Stomach smooth muscle (tissue), 2 donors: Measurements from ENCODE around the gene ETFA.
A peak's percentile ranks its signal among the peaks of the same experiment; 100 is the strongest.
"Not testable (repeated sequence)": the region's sequence is repeated elsewhere in the genome, so short reads cannot be mapped to it uniquely, and the experiment has no call there.

Experiments
- H3K27ac ChIP-seq: one replicate; pipeline ENCODE4 v1.7.0; 2013; ENCODE audit warnings: mild to moderate bottlenecking, low read length, inconsistent platforms
- H3K27me3 ChIP-seq, 2 donors: one replicate each; pipeline ENCODE4 v1.7.0; 2013; ENCODE audit warnings: low read length in 2 of 2; ENCODE audit not compliant: insufficient read depth in 2 of 2, control insufficient read depth in 1 of 2
- H3K36me3 ChIP-seq, 2 donors: one replicate each; pipeline ENCODE4 v1.7.0; 2013; ENCODE audit warnings: low read length in 2 of 2; ENCODE audit not compliant: control insufficient read depth in 2 of 2, insufficient read depth in 2 of 2
- H3K4me1 ChIP-seq: one replicate; pipeline ENCODE4 v1.7.0; 2013; ENCODE audit warnings: low read length; ENCODE audit not compliant: control insufficient read depth, insufficient read depth
- H3K4me3 ChIP-seq, 2 donors: one replicate each; pipeline ENCODE4 v1.7.0; 2013; ENCODE audit warnings: low read length in 2 of 2
- H3K9ac ChIP-seq, 2 donors: one replicate each; pipeline ENCODE4 v1.7.0; 2013; ENCODE audit warnings: low read length in 2 of 2, mild to moderate bottlenecking in 1 of 2
- H3K9me3 ChIP-seq, 2 donors: one replicate each; pipeline ENCODE4 v1.7.0; 2013; ENCODE audit warnings: low read length in 2 of 2; ENCODE audit not compliant: control insufficient read depth in 2 of 2
- donor health status: healthy.
- donor health status: Pancreatic carcinoma.

The ETFA gene

DNA sequence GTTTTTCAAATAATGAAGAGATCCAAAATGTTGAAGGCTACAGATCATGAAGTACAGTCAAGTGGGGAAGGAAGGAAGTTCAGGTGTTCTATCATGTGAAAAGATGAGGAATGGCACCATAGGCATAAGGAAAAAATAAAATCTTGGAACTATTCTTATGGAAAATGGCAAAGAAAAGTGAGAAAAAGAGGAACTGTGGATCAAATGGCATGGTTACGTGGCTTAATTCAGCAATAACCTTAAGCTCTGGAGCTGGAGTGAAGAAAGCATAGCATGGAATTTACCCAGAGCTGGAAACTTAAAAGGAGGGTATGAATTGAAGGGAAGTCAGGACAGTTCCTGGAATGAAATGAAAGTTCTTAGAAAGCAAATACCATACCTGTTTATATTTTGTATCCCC, 14.4 kb downstream of the ETFA start:
- Histone ChIP-seq H3K36me3 (no peaks in the 10 kb centered on the region), H3K27me3 (no peaks in the 10 kb centered on the region), H3K4me3 (no peak overlapping the region), H3K9ac (no peak overlapping the region), H3K9me3 (no peaks in the 10 kb centered on the region), H3K27ac (no peak overlapping the region), H3K4me1 (no peaks in the 10 kb centered on the region)

DNA sequence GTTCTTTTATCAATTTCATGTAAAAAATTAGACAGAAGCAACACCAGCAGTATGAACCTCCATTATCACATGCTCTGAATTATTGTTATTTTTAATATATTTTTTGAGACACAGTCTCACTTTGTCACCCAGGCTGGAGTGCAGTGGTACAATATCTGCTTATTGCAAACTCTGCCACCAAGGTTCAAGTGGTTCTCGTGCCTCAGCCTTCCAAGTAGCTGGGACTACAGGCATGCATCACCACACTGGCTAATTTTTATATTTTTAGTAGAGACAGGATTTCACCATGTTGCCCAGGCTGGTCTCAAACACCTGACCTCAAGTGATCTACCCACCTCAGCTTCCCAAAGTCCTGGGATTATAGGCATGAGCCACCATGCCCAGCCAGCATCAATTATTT, 16.8 kb downstream of the ETFA start:
- H3K36me3 ChIP-seq, H3K9ac ChIP-seq, H3K4me1 ChIP-seq, H3K27me3 ChIP-seq, H3K4me3 ChIP-seq, H3K27ac ChIP-seq, H3K9me3 ChIP-seq: not testable (repeated sequence)

DNA sequence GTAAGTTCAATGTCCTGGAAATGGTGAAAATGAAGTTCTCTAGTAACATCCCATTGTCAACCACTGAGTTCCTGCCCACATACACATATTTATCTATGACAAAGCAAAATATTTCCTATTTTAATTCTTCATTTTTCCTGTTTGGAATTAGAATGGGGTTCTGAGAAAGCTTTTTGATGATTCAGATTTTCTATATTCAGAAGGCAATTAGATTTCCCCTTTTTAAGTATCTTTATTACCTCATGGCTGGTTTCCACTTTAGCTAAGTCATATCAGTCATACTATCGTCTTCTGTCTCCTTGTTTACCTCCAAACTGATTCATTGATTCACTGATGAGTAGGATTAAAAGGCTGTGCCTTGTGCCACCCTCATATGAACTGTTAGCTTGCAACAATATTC, 17.9 kb downstream of the ETFA start:
- no peaks in the 10 kb centered on the region for H3K4me1 ChIP-seq
- no peaks in the 10 kb centered on the region for H3K9me3 ChIP-seq
- no peaks in the 10 kb centered on the region for H3K27me3 ChIP-seq
- H3K27ac ChIP-seq: no peak overlapping the region
- H3K36me3 ChIP-seq: no peaks in the 10 kb centered on the region
- no peak overlapping the region for H3K4me3 ChIP-seq
- no peak overlapping the region for H3K9ac ChIP-seq

DNA sequence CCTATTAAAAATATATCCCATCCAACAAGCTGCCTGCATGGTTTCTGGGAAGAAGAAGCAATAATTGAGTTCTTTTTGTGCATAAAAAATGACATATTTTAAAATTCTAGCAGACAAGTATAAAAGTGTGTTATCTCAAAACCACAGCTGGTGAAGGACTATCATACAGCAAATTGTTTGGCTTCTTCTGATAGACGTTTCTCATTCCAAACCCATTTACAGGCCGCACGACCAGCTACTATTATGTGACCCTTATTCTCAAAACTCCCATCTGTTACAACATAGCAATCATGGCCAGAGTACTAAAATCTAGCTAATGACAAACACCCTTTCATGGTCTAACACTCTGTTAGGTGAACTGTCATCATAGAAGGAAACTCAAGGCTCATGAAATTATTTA, 21.7 kb downstream of the ETFA start:
- no peak overlapping the region for H3K27ac ChIP-seq
- H3K4me3 ChIP-seq: no peak overlapping the region
- no peaks in the 10 kb centered on the region for H3K9me3 ChIP-seq
- H3K9ac ChIP-seq: no peak overlapping the region
- H3K27me3 ChIP-seq: no peaks in the 10 kb centered on the region
- H3K4me1 ChIP-seq: no peaks in the 10 kb centered on the region
- H3K36me3 ChIP-seq: peaks cover 4 to 10% of the 10 kb centered on the region in 2 donors

DNA sequence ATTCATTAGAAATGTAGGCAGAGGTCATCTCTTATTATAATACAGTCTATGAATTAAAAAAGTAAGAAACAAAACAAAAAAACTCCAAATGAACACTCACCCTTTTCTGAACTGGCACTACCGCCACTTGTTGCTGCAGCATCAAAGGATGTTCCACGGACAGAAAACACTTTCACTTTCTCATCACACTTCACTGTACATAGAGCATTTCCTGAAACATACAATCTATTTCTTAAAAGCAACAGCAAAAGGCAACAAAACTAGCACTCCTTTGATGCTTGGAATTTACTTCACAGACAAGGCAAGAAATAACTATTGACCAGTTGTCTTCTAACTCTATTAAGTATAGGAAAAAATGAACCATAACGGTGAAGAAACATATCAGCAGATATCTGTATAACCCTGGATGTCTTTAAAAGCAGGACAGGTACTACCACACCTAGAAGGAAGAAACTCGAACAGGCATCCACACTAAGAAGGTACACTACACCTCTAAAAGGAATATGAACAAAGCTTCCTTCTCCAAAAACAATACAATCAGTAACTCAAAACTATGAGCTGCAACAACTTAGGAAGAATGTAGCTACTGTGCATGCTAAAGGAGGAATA, 24.9 kb downstream of the ETFA start:
- Histone ChIP-seq H3K27me3 (no peaks in the 10 kb centered on the region), H3K4me1 (no peaks in the 10 kb centered on the region)

DNA sequence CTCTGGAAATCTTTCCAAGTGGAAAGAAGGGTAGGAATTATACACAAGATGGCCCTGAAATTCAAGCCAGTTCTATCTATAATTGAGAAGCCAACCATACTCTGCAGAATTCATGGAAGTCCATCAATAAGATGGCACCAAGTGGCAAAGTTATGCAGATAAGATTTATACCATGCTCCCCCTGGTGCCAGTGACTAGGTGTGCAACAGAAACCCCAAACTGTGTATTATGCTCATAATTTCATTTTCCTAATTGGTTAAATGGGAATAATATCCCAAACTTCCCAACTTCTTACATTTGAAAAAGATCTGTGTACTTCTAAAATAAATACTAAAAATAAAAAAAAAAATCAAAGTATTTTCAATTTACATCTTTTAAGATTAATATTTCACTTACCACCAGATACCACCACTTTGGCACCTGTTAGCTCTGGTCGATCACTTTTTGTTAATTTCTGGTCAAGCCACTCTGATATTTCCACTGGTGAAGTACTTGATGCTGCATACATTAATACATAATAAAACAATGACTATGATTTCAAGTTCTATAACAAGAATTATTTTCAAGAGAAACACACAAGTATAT, 25.9 kb downstream of the ETFA start:
- H3K4me3 ChIP-seq: no peak overlapping the region
- no peaks in the 10 kb centered on the region for H3K9me3 ChIP-seq
- no peaks in the 10 kb centered on the region for H3K4me1 ChIP-seq
- no peaks in the 10 kb centered on the region for H3K27me3 ChIP-seq
- H3K9ac ChIP-seq: no peak overlapping the region
- H3K36me3 ChIP-seq: peaks cover 16 to 25% of the 10 kb centered on the region in 2 donors
- H3K27ac ChIP-seq: no peak overlapping the region

More for the DNA sequence above, 24.9 kb downstream of the ETFA start:
- Histone ChIP-seq H3K27ac (no peak overlapping the region), H3K9me3 (no peaks in the 10 kb centered on the region), H3K4me3 (peak overlapping the region; percentile 14 to 31), H3K9ac (no peak overlapping the region), H3K36me3 (peaks cover 13 to 21% of the 10 kb centered on the region in 2 donors)

DNA sequence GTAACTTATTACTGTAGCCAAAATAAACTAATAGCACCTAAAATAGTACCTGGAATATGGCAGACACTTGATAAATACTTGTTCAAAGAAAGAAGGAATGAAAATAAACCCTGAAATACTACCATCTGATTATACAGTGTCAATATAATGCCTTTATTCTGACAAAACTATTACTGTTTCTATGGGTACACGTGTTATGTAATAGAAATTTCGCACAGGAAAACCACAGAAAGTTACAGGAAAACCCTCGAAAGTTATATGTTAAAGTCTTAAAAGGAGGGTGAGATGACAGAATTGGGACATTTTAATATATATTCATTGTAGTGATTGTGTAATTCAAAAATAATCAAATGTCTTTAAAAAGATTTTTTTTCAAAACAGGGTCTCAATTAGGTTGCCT, 28.8 kb downstream of the ETFA start:
- Histone ChIP-seq H3K36me3 (peaks cover 24 to 35% of the 10 kb centered on the region in 2 donors), H3K27ac (no peak overlapping the region), H3K9ac (no peak overlapping the region), H3K4me1 (no peaks in the 10 kb centered on the region), H3K27me3 (no peaks in the 10 kb centered on the region), H3K4me3 (no peak overlapping the region), H3K9me3 (no peaks in the 10 kb centered on the region)

DNA sequence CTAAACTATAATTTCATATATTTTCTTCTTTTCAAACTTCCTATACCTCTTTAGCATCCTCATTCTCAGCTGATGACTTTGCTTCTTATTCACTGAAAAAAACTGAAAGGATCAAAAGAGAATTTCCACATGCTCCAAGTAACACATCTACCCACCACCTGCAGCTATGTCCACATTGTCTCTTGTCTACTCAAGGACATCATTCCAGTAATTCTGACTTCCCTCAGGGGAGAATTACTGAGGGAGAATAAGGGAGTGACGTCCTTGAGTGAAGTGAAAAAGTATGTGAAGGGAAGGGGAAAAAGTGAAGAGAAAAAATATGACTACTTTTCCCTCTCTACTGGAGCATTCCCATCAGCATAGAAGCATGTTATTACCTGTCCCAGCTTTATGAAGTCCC, 32.6 kb downstream of the ETFA start:
- no peak overlapping the region for H3K9ac ChIP-seq
- H3K36me3 ChIP-seq: peaks cover 27 to 36% of the 10 kb centered on the region in 2 donors
- no peak overlapping the region for H3K27ac ChIP-seq
- no peaks in the 10 kb centered on the region for H3K4me1 ChIP-seq
- no peaks in the 10 kb centered on the region for H3K9me3 ChIP-seq
- H3K27me3 ChIP-seq: no peaks in the 10 kb centered on the region
- H3K4me3 ChIP-seq: no peak overlapping the region

DNA sequence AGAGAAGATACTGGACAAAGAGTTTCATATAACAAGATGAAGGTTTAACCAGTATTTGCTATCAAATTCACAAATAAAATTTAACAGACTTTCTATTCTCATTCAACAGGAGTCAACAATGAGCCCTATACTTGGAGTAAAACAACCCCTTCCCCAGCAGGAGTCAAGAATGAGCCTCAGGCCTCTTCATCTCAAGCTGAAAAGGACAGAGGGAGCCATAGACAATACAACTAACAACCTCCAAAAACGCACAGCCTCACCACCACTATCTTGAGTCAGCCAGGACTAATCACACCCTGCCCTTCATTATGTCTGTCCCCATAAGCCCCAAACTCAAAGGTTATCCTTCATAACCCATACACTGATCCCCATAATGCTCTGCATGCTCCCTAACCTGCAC, 36.4 kb downstream of the ETFA start:
- H3K9ac ChIP-seq: no peak overlapping the region

DNA sequence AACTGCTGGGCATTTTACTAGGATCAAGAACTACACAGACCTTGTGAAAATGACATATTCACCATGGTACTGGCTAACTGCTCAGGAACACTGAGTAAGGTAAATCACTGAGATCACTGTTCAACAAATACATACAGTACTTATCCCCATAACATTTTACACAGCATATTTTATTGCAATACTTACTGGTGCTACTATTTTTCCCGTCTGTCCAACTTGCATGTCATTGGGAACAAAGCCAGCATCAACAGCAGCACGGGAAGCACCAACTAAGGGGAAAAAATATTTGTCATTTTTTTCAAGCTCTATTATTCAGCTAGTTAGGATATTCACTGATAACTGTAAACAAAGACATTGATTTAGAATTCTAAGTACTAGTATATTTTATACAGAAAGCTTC, 37.0 kb downstream of the ETFA start:
- no peak overlapping the region for H3K27ac ChIP-seq
- peaks cover 16 to 23% of the 10 kb centered on the region in 2 donors for H3K36me3 ChIP-seq

More for the DNA sequence above, 36.4 kb downstream of the ETFA start:
- Histone ChIP-seq H3K9me3 (no peaks in the 10 kb centered on the region), H3K27ac (no peak overlapping the region), H3K4me3 (no peak overlapping the region), H3K27me3 (no peaks in the 10 kb centered on the region), H3K36me3 (peaks cover 21 to 23% of the 10 kb centered on the region in 2 donors), H3K4me1 (no peaks in the 10 kb centered on the region)

DNA sequence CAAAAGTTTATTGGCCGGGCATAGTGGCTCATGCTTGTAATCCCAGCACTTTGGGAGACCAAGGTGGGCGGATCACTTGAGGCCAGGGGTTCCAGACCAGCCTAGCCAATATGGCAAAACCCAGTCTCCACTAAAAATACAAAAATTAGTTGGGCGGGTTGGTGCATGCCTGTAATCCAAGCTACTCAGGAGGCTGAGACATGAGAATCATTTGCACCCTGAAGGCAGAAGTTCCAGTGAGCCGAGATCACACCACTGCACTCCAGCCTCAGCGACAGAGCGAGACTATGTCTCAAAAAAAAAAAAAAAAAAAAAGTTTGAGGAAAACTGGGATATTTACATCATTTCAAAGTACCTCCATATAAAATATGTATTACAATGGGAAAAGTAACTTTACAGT, 40.4 kb downstream of the ETFA start:
- Histone ChIP-seq H3K27me3 (no peaks in the 10 kb centered on the region), H3K4me1 (no peaks in the 10 kb centered on the region), H3K4me3 (no peak overlapping the region), H3K9ac (no peak overlapping the region), H3K27ac (no peak overlapping the region), H3K9me3 (no peaks in the 10 kb centered on the region), H3K36me3 (peaks cover 12 to 17% of the 10 kb centered on the region in 2 donors)

More for the DNA sequence above, 37.0 kb downstream of the ETFA start:
- Histone ChIP-seq H3K4me3 (no peak overlapping the region), H3K9me3 (no peaks in the 10 kb centered on the region), H3K4me1 (no peaks in the 10 kb centered on the region), H3K27me3 (no peaks in the 10 kb centered on the region), H3K9ac (no peak overlapping the region)
